Left lung (tissue), 10 donors: Measurements from ENCODE around the gene ENTR1. TPM values are rescaled to one million over a fixed set of nuclear protein-coding genes. Genes with fewer than 3 reads are reported as not detected.
"Not testable (repeated sequence)": the region's sequence is repeated elsewhere in the genome, so short reads cannot be mapped to it uniquely, and the experiment has no call there.

Experiments used
- ATAC-seq: fragments of 200-7000 bp; cut with Tn5 transposase; one replicate; pipeline ENCODE4 v1.9.1; 2020; ENCODE audit warnings: moderate library complexity
- DNase-seq, 4 donors: peaks; one replicate each; pipeline ENCODE4 v3.0.0-alpha.2; 2013 to 2020
- H3K27ac ChIP-seq, 2 donors: fragments of 200-600 bp; sonication (generic) in 1 of 2; one replicate each; pipeline versions ENCODE4 v1.5.0 to v1.8.0; 2020 to 2021
- H3K27me3 ChIP-seq, 2 donors: fragments of 200-600 bp; sonication (generic) in 1 of 2; one replicate each; pipeline versions ENCODE4 v1.5.0 to v1.8.0; 2020 to 2021
- H3K36me3 ChIP-seq, 2 donors: fragments of 200-600 bp; sonication (generic) in 1 of 2; one replicate each; pipeline versions ENCODE4 v1.5.0 to v1.8.0; 2020 to 2021
- H3K4me1 ChIP-seq, 2 donors: fragments of 200-600 bp; one replicate each; pipeline ENCODE4 v1.8.0; 2021
- H3K4me3 ChIP-seq, 2 donors: fragments of 200-600 bp; sonication (generic) in 1 of 2; one replicate each; pipeline versions ENCODE4 v1.5.0 to v1.8.0; 2020 to 2021; ENCODE audit warnings: mild to moderate bottlenecking in 1 of 2
- H3K9me3 ChIP-seq, 2 donors: fragments of 200-600 bp; sonication (generic) in 1 of 2; one replicate each; pipeline versions ENCODE4 v1.5.0 to v1.8.0; 2020 to 2021
- intact Hi-C, 2 donors: fragments of 100-400 bp; cut with DNase I; formaldehyde crosslinking; loops; one replicate each; pipeline versions ENCODE4 v1.11.2 to v1.14.2; 2022
- polyA plus RNA-seq, 6 donors: library from polyadenylated mRNA; unstranded; fragments of 120-200 nt; gene quantifications; one replicate each; pipeline ENCODE4 v1.2.1, GENCODE V29; 2013; ENCODE audit not compliant: insufficient read length in 6 of 6
- total RNA-seq, 2 donors: library from RNA; stranded (reverse); fragmentation: NEBNext Ultra II Directional; extraction: Animal tissue kit (Norgen Biotek cat#: 25700); gene quantifications; one replicate each; pipeline ENCODE4 v1.2.1, GENCODE V29; 2021
- TF ChIP-seq, protein P1 (sequence below), 2 donors: fragments of 200-600 bp; sonication (generic) in 1 of 2; IDR thresholded peaks; one replicate each; pipeline versions ENCODE4 v1.5.0 to v1.8.0; 2021; ENCODE audit warnings: antibody characterized with exemption in 2 of 2
- donor health status: DM: no; HTN: yes; CAD: no.
- donor health status: DM: no; HTN: no; CAD: no.

ENTR1 gene
- total and polyA plus RNA-seq, 8 donors = 37.8 to 64.5 (median 51.8) TPM

DNA sequence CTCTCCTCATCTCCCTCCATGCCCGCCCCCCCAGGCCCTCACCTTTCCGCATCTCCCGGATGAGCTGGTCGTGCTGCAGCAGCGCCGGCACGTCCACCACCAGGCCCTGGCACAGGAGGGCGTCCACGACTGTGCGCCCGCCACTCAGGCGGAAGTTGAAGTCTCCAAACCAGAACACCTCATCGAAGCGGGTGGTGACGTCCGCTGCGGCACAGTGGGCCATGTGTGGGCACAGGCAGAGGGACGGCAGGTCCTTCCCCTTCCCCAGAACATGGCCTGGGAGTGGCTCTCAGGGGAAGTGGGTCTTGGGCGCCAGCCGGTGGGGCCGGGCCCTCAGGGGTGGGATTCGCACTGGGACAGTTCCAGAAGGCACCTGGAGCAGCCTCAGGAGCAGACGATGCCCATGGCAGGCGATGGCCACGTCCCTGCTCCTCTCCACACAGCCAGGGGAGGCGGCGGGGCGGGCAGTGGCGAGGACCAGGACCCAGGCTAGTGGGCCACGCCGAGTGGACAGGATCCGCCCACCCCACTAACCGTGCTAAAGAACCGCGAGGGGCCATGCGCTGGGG is 21.5 kb upstream of the ENTR1 start:
- ATAC-seq = no peak
- TF ChIP-seq, protein P1, sequence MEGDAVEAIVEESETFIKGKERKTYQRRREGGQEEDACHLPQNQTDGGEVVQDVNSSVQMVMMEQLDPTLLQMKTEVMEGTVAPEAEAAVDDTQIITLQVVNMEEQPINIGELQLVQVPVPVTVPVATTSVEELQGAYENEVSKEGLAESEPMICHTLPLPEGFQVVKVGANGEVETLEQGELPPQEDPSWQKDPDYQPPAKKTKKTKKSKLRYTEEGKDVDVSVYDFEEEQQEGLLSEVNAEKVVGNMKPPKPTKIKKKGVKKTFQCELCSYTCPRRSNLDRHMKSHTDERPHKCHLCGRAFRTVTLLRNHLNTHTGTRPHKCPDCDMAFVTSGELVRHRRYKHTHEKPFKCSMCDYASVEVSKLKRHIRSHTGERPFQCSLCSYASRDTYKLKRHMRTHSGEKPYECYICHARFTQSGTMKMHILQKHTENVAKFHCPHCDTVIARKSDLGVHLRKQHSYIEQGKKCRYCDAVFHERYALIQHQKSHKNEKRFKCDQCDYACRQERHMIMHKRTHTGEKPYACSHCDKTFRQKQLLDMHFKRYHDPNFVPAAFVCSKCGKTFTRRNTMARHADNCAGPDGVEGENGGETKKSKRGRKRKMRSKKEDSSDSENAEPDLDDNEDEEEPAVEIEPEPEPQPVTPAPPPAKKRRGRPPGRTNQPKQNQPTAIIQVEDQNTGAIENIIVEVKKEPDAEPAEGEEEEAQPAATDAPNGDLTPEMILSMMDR (IDR thresholded peaks at IDR 0.05) = no peak
- intact Hi-C loops = no loop called here
- Histone ChIP-seq H3K27me3 (no peaks in the 10 kb centered on the region), H3K27ac (no peak overlapping the region), H3K9me3 (no peaks in the 10 kb centered on the region), H3K36me3 (peaks cover 0 to 60% of the 10 kb centered on the region in 2 donors), H3K4me1 (peaks cover 0 to 7% of the 10 kb centered on the region in 2 donors), H3K4me3 (no peak overlapping the region)
- DNase-seq = peak in 1 of 4 donors; percentile 73

- Histone ChIP-seq H3K4me1 (no peaks in the 10 kb centered on the region), H3K27ac (no peak overlapping the region), H3K27me3 (no peaks in the 10 kb centered on the region), H3K36me3 (peaks cover 0 to 65% of the 10 kb centered on the region in 2 donors), H3K4me3 (no peak overlapping the region), H3K9me3 (no peaks in the 10 kb centered on the region)
- peak in 1 of 4 donors; percentile 66 for DNase-seq
- intact Hi-C loops = no loop called here
- no peak for ATAC-seq
- TF ChIP-seq, protein P1 (IDR thresholded peaks at IDR 0.05) = no peak
Measured at GRCh38 chr9:136430588-136431234, 20.3 kb upstream of the ENTR1 start.

- ATAC-seq (no peak), DNase-seq (no peak)
- Histone ChIP-seq H3K4me3 (no peak overlapping the region), H3K9me3 (no peaks in the 10 kb centered on the region), H3K27ac (no peak overlapping the region), H3K36me3 (peaks cover 0 to 66% of the 10 kb centered on the region in 2 donors), H3K4me1 (no peaks in the 10 kb centered on the region), H3K27me3 (no peaks in the 10 kb centered on the region)
- TF ChIP-seq, protein P1 (IDR thresholded peaks at IDR 0.05) = no peak
- intact Hi-C loops = no loop called here
Measured at GRCh38 chr9:136429683-136430491, 19.5 kb upstream of the ENTR1 start.

DNA sequence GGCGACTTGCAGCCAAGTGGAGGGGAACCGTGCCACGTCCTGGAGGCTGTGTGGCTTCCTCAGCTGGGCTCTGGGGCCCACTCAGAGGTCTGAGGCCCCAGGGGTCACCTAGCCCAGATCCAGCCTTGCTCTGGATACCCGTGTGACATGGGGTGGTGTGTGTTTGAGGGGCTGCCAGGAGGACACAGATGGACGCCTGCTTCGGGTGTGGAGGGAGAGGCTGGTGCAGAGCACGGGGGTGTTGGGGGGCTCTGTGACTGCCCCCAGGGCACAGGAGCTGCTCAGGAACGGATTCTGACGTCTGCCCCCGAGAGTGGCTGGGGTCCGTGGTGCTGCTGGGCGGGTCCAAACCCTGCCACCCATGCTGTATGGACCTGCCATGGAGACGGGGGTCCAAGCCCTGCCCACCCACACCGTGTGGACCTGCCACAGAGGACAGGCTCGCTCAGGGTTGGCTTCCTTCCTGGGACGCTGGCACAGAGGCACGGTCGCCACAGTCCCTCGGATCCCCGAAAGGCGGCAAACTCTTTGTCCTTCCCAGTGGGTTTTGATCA is 18.7 kb upstream of the ENTR1 start:
- DNase-seq = no peak
- Histone ChIP-seq H3K9me3 (no peaks in the 10 kb centered on the region), H3K4me3 (no peak overlapping the region), H3K36me3 (peaks cover 0 to 73% of the 10 kb centered on the region in 2 donors), H3K4me1 (no peaks in the 10 kb centered on the region), H3K27me3 (no peaks in the 10 kb centered on the region), H3K27ac (no peak overlapping the region)
- TF ChIP-seq, protein P1 (IDR thresholded peaks at IDR 0.05) = no peak
- intact Hi-C loops = no loop called here
- ATAC-seq = no peak

GRCh38 chr9:136426787-136427186 is 16.4 kb upstream of the ENTR1 start:
- Histone ChIP-seq H3K27me3 (no peaks in the 10 kb centered on the region), H3K27ac (no peak overlapping the region), H3K36me3 (peaks cover 4 to 76% of the 10 kb centered on the region in 2 donors), H3K4me1 (no peaks in the 10 kb centered on the region), H3K9me3 (no peaks in the 10 kb centered on the region), H3K4me3 (no peak overlapping the region)
- peak in 1 of 4 donors; percentile 69 for DNase-seq
- no peak for ATAC-seq
- intact Hi-C loops = no loop called here
- TF ChIP-seq, protein P1 (IDR thresholded peaks at IDR 0.05) = no peak

- ATAC-seq = peak; percentile 70
- H3K27ac ChIP-seq, H3K9me3 ChIP-seq, H3K4me1 ChIP-seq, H3K4me3 ChIP-seq, intact Hi-C loops, H3K27me3 ChIP-seq, DNase-seq: not testable (repeated sequence)
- H3K36me3 ChIP-seq = peaks cover 4 to 83% of the 10 kb centered on the region in 2 donors
Measured at GRCh38 chr9:136425367-136425766, 15.0 kb upstream of the ENTR1 start.
